HepG2 (cell line): ENCODE measurements around the gene TMEM9. TPM values are rescaled to one million over a fixed set of nuclear protein-coding genes. Genes with fewer than 3 reads are reported as not detected.

ENCODE experiments used
- ERF ChIP-seq: IDR thresholded peaks from 2 replicates; pipeline ENCODE4 v1.6.1; 2018; ENCODE audit warnings: missing biosample characterization, missing genetic modification reagents
- HHEX ChIP-seq: IDR thresholded peaks from 2 replicates; pipeline ENCODE4 v1.6.1; 2016; ENCODE audit warnings: control low read depth
- HNF4A ChIP-seq: sonication (generic); formaldehyde crosslinking; IDR thresholded peaks from 2 replicates; pipeline ENCODE4 v1.4.0; 2020; ENCODE audit warnings: missing genetic modification reagents
- KDM2A ChIP-seq: sonication (generic); formaldehyde crosslinking; IDR thresholded peaks from 2 replicates; pipeline ENCODE4 v1.4.0; 2020; ENCODE audit warnings: low read depth, missing genetic modification reagents, borderline replicate concordance
- MAF1 ChIP-seq: sonication (generic); formaldehyde crosslinking; IDR thresholded peaks from 2 replicates; pipeline ENCODE4 v1.5.0; 2020; ENCODE audit warnings: missing genetic modification reagents, borderline replicate concordance
- NCOR1 ChIP-seq: fragments of 200-600 bp; sonication (generic); IDR thresholded peaks from 2 replicates; pipeline ENCODE4 v1.7.0; 2017; ENCODE audit warnings: antibody characterized with exemption, low read length, borderline replicate concordance
- NONO ChIP-seq, 2 experiments: fragments of 450-650 bp in 1 of 2; sonication (generic) in 1 of 2; formaldehyde crosslinking in 1 of 2; IDR thresholded peaks in 1 of 2; conservative IDR thresholded peaks in 1 of 2; 2 replicates each; pipeline versions ENCODE4 v1.6.1 to v1.8.0; 2017 to 2022; ENCODE audit warnings: mild to moderate bottlenecking in 1 of 2, missing genetic modification reagents in 1 of 2, moderate library complexity in 1 of 2
- NR2F6 ChIP-seq, 2 experiments: IDR thresholded peaks; 2 replicates each; pipeline ENCODE4 v1.6.1; 2016; ENCODE audit warnings: antibody characterized with exemption in 1 of 2, mild to moderate bottlenecking in 1 of 2
- POLR2G ChIP-seq: fragments of 200-400 bp; formaldehyde crosslinking; IDR thresholded peaks from 2 replicates; pipeline ENCODE4 v1.6.1; 2018; ENCODE audit warnings: mild to moderate bottlenecking, low read depth, low read length, moderate library complexity
- RAD21 ChIP-seq: fragments of 450-650 bp; formaldehyde crosslinking; IDR thresholded peaks from 2 replicates; pipeline ENCODE4 v1.5.0; 2020; ENCODE audit warnings: mild to moderate bottlenecking
- TOE1 ChIP-seq: sonication (generic); formaldehyde crosslinking; IDR thresholded peaks from 2 replicates; pipeline ENCODE4 v1.4.0; 2020; ENCODE audit warnings: mild to moderate bottlenecking, missing genetic modification reagents
- ZNF264 ChIP-seq: sonication (generic); formaldehyde crosslinking; IDR thresholded peaks from 2 replicates; pipeline ENCODE4 v1.4.0; 2020; ENCODE audit warnings: missing genetic modification reagents
- ZNF605 ChIP-seq: sonication (generic); formaldehyde crosslinking; IDR thresholded peaks from 2 replicates; pipeline ENCODE4 v1.8.0; 2022; ENCODE audit warnings: mild to moderate bottlenecking, missing genetic modification reagents
- ZNF720 ChIP-seq: sonication (generic); formaldehyde crosslinking; IDR thresholded peaks from 2 replicates; pipeline ENCODE4 v1.4.0; 2020; ENCODE audit warnings: missing genetic modification reagents
- ZNF737 ChIP-seq: sonication (generic); formaldehyde crosslinking; IDR thresholded peaks from 2 replicates; pipeline ENCODE4 v1.5.0; 2020; ENCODE audit warnings: missing genetic modification reagents, mild to moderate bottlenecking, borderline replicate concordance
- polyA plus RNA-seq, 8 experiments: library from polyadenylated mRNA; depleted of rRNA in 3 of 8; stranded (reverse) in 7 of 8; unstranded in 1 of 8; fragments of >200 nt; fragmentation: Illumina TruSeq in 4 of 8; extraction: Trizol in 4 of 8; gene quantifications; 2 replicates each; pipeline versions ENCODE4 v1.2.1 to v1.2.3, GENCODE V29; 2011 to 2016; ENCODE audit warnings: low read depth in 4 of 8, missing spikeins in 1 of 8, mixed read lengths in 1 of 8; ENCODE audit not compliant: insufficient read depth in 1 of 8
- total RNA-seq, 5 experiments: library from RNA; depleted of rRNA; stranded (reverse); fragments of >200 nt; fragmentation: Illumina TruSeq; extraction: Trizol; gene quantifications; 2 replicates each; pipeline ENCODE4 v1.2.3, GENCODE V29; 2016; ENCODE audit warnings: low read depth in 1 of 5
- TF ChIP-seq, protein P1 (sequence below), 2 experiments: IDR thresholded peaks; 2 replicates each; pipeline ENCODE4 v1.6.1; 2011 to 2012; ENCODE audit warnings: low read length in 2 of 2, borderline replicate concordance in 1 of 2, low read depth in 1 of 2, mild to moderate bottlenecking in 1 of 2, moderate library complexity in 1 of 2
- TF ChIP-seq, protein P2 (sequence below): sonication (generic); formaldehyde crosslinking; IDR thresholded peaks from 2 replicates; pipeline ENCODE4 v1.8.1; 2023; ENCODE audit warnings: mild to moderate bottlenecking, moderate library complexity, missing genetic modification reagents
- TF ChIP-seq, protein P3 (sequence below): sonication (generic); formaldehyde crosslinking; IDR thresholded peaks from 2 replicates; pipeline ENCODE4 v1.9.0; 2022; ENCODE audit warnings: missing genetic modification reagents, mild to moderate bottlenecking, borderline replicate concordance
- TF ChIP-seq, protein P4 (sequence below), 2 experiments: sonication (generic) in 1 of 2; formaldehyde crosslinking in 1 of 2; IDR thresholded peaks; 2 replicates each; pipeline versions ENCODE4 v1.5.1 to v1.6.1; 2011 to 2020; ENCODE audit warnings: borderline replicate concordance in 1 of 2, low read depth in 1 of 2, low read length in 1 of 2, mild to moderate bottlenecking in 1 of 2, missing genetic modification reagents in 1 of 2, moderate library complexity in 1 of 2

The TMEM9 gene
- total and polyA plus RNA-seq, 2 of the 13 experiments (the other 11 are each of a cell fraction or from before 2014, with no cell fraction given), result 60.9 to 102 TPM

DNA sequence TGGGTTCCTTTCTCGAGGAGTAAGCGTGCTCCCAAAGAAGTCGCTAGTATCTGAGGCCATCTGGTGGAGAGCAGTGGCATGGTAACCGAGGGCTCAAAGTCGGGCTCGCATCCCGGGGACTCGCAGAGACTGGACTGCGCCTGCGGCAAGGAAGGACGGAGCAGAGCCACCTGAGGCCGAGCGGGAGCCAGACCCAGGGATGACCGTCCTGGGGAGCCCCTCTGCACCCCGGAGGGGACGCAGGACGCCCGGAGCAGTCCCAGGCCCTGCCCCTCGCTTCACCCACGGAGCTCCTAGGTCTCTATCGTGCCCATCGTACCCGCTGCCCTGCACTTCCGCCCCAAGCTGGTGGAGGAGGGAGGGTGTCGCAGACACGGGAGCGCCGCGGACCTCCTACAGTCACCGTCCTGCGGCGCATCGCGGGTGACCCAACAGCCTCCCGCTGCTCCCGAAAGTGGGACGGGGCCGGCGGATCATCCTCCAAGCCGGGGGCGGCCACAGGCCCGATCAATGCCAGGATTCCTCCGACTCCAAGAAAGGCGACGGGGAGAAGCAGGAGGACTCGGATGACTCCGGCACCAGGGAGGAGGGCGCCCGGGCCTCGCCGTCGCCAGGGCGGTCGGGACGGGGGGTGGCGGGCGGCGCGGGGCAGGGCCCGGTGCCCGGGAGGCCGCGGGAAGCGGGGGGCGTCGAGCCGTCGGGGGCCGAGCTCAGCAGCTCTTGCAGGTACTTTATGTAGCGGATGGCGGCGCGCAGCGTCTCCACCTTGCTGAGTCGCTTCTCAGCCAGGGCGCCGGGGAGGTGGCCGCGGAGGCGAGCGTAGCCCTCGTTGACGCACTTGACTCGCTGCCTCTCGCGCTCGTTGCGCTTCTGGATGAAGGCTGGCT lies 39.8 kb downstream of the TMEM9 start (continued):
- TF ChIP-seq, protein P1, sequence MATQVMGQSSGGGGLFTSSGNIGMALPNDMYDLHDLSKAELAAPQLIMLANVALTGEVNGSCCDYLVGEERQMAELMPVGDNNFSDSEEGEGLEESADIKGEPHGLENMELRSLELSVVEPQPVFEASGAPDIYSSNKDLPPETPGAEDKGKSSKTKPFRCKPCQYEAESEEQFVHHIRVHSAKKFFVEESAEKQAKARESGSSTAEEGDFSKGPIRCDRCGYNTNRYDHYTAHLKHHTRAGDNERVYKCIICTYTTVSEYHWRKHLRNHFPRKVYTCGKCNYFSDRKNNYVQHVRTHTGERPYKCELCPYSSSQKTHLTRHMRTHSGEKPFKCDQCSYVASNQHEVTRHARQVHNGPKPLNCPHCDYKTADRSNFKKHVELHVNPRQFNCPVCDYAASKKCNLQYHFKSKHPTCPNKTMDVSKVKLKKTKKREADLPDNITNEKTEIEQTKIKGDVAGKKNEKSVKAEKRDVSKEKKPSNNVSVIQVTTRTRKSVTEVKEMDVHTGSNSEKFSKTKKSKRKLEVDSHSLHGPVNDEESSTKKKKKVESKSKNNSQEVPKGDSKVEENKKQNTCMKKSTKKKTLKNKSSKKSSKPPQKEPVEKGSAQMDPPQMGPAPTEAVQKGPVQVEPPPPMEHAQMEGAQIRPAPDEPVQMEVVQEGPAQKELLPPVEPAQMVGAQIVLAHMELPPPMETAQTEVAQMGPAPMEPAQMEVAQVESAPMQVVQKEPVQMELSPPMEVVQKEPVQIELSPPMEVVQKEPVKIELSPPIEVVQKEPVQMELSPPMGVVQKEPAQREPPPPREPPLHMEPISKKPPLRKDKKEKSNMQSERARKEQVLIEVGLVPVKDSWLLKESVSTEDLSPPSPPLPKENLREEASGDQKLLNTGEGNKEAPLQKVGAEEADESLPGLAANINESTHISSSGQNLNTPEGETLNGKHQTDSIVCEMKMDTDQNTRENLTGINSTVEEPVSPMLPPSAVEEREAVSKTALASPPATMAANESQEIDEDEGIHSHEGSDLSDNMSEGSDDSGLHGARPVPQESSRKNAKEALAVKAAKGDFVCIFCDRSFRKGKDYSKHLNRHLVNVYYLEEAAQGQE (IDR thresholded peaks at IDR 0.05; ENCODE audit: borderline replicate concordance in 1 of 2, low read depth in 1 of 2, low read length in 2 of 2), result no peak
- TF ChIP-seq, protein P2, sequence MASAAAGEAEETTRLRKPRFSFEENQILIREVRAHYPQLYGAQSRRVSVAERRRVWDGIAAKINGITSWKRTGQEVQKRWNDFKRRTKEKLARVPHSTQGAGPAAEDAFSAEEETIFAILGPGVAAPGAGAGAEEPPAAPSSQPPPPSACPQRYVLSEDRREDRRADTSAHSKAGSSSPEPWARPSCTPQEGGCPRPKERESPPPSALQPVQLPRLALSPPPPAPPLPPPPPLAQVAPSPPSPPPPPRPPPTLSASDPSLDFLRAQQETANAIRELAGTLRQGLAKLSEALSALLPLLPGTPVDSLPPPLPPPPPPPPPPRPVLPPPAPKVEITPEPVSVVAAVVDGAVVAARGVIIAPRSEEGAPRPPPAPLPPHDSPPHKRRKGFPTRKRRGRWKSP (CRISPR knock-in tag), result no peak
- TF ChIP-seq ZNF605, result 0 out of 2 replicates have a peak, but pooled peaks have one; percentile 38
- TF ChIP-seq RAD21 (CRISPR knock-in tag), result peak; percentile 90
- no peak for TF ChIP-seq ZNF737 (CRISPR knock-in tag)
- TF ChIP-seq TOE1 (CRISPR knock-in tag), result no peak
- TF ChIP-seq HNF4A, result no peak
- no peak for TF ChIP-seq ERF (CRISPR knock-in tag)
- TF ChIP-seq HHEX (CRISPR knock-in tag), result no peak
- TF ChIP-seq NONO (IDR thresholded peaks at IDR 0.05), result no peak
- peak; percentile 45; the same call in 1 of the 2 replicates for TF ChIP-seq NONO (CRISPR knock-in tag; conservative IDR thresholded peaks at IDR 0.05)
- no peak for TF ChIP-seq ZNF264
- TF ChIP-seq MAF1 (CRISPR knock-in tag), result no peak
- peak; percentile 58; the same call in 1 of the 2 replicates for TF ChIP-seq KDM2A
- TF ChIP-seq, protein P3, sequence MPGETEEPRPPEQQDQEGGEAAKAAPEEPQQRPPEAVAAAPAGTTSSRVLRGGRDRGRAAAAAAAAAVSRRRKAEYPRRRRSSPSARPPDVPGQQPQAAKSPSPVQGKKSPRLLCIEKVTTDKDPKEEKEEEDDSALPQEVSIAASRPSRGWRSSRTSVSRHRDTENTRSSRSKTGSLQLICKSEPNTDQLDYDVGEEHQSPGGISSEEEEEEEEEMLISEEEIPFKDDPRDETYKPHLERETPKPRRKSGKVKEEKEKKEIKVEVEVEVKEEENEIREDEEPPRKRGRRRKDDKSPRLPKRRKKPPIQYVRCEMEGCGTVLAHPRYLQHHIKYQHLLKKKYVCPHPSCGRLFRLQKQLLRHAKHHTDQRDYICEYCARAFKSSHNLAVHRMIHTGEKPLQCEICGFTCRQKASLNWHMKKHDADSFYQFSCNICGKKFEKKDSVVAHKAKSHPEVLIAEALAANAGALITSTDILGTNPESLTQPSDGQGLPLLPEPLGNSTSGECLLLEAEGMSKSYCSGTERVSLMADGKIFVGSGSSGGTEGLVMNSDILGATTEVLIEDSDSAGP (CRISPR knock-in tag), result peak; percentile 51; the same call in 1 of the 2 replicates
- TF ChIP-seq, protein P4, sequence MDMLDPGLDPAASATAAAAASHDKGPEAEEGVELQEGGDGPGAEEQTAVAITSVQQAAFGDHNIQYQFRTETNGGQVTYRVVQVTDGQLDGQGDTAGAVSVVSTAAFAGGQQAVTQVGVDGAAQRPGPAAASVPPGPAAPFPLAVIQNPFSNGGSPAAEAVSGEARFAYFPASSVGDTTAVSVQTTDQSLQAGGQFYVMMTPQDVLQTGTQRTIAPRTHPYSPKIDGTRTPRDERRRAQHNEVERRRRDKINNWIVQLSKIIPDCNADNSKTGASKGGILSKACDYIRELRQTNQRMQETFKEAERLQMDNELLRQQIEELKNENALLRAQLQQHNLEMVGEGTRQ (IDR thresholded peaks at IDR 0.05; ENCODE audit: low read depth, low read length), result no peak
- TF ChIP-seq, protein P4 (CRISPR knock-in tag; IDR thresholded peaks at IDR 0.05; ENCODE audit: borderline replicate concordance), result no peak
- 0 out of 2 replicates have a peak, but pooled peaks have one; percentile 25 for TF ChIP-seq POLR2G
- no peak for TF ChIP-seq NCOR1
- TF ChIP-seq ZNF720 (CRISPR knock-in tag), result no peak
- no peak for TF ChIP-seq NR2F6 (IDR thresholded peaks at IDR 0.05)
- TF ChIP-seq NR2F6 (CRISPR knock-in tag; IDR thresholded peaks at IDR 0.05), result no peak
